GM12878 (cell line): Measurements from ENCODE around the gene CD300H. TPM values are rescaled to one million over a fixed set of nuclear protein-coding genes. Genes with fewer than 3 reads are reported as not detected.

Source experiments
- EGR1 ChIP-seq, 2 experiments: IDR thresholded peaks; 1 replicate in 1 of 2; 2 replicates in 1 of 2; pipeline ENCODE4 v1.6.1; 2011 to 2012; ENCODE audit warnings: low read depth in 2 of 2, low read length in 2 of 2, borderline replicate concordance in 1 of 2, mild to moderate bottlenecking in 1 of 2, moderate library complexity in 1 of 2
- ETV6 ChIP-seq, 2 experiments: fragments of 450-650 bp in 1 of 2; IDR thresholded peaks in 1 of 2; conservative IDR thresholded peaks in 1 of 2; 2 replicates each; pipeline ENCODE4 v1.6.1; 2014; ENCODE audit warnings: antibody characterized with exemption in 1 of 2, borderline replicate concordance in 1 of 2, low read depth in 1 of 2, mild to moderate bottlenecking in 1 of 2, moderate library complexity in 1 of 2
- FOS ChIP-seq: IDR thresholded peaks from 3 replicates; pipeline ENCODE4 v1.6.1; 2011; ENCODE audit warnings: borderline replicate concordance; ENCODE audit not compliant: insufficient read length; ENCODE audit errors: extremely low read depth
- HDAC2 ChIP-seq: fragments of 200-600 bp; sonication (generic); IDR thresholded peaks from 2 replicates; pipeline ENCODE4 v1.6.1; 2017
- MLLT1 ChIP-seq: fragments of 450-650 bp; IDR thresholded peaks from 2 replicates; pipeline ENCODE4 v1.6.1; 2016; ENCODE audit warnings: mild to moderate bottlenecking
- NFXL1 ChIP-seq: fragments of 450-650 bp; IDR thresholded peaks from 2 replicates; pipeline ENCODE4 v1.6.1; 2017; ENCODE audit warnings: antibody characterized with exemption, mild to moderate bottlenecking, borderline replicate concordance
- RCOR1 ChIP-seq: conservative IDR thresholded peaks from 2 replicates; pipeline ENCODE4 v1.6.1; 2012; ENCODE audit warnings: low read depth, low read length, improper control_type of control experiment
- SIN3A ChIP-seq: IDR thresholded peaks from 2 replicates; pipeline ENCODE4 v1.6.1; 2012; ENCODE audit warnings: low read depth, low read length, improper control_type of control experiment
- SMARCA5 ChIP-seq: fragments of 450-650 bp; IDR thresholded peaks from 2 replicates; pipeline ENCODE4 v1.6.1; 2017; ENCODE audit warnings: mild to moderate bottlenecking
- polyA plus RNA-seq, 11 experiments: library from polyadenylated mRNA; depleted of rRNA in 4 of 11; unstranded in 6 of 11; stranded (reverse) in 5 of 11; fragments of >200 nt; fragmentation: Nextera tagmentation in 4 of 11; fragmentation: Illumina TruSeq in 1 of 11; extraction: Ambion mirVana in 4 of 11; extraction: Trizol in 1 of 11; gene quantifications; 1 replicate in 1 of 11; 2 replicates in 10 of 11; pipeline versions ENCODE4 v1.2.1 to v1.2.3, GENCODE V29; 2011 to 2016; ENCODE audit warnings: inconsistent platforms in 2 of 11, missing spikeins in 2 of 11, low read depth in 1 of 11
- total RNA-seq, 4 experiments: library from RNA; depleted of rRNA in 3 of 4; stranded (reverse); fragments of >200 nt in 3 of 4; fragmentation: Illumina TruSeq in 1 of 4; extraction: Trizol in 1 of 4; gene quantifications; 2 replicates each; pipeline versions ENCODE4 v1.2.1 to v1.2.3, GENCODE V29; 2013 to 2021
- TF ChIP-seq, protein P1 (sequence below): fragments of 450-650 bp; IDR thresholded peaks from 2 replicates; pipeline ENCODE4 v1.6.1; 2018; ENCODE audit warnings: mild to moderate bottlenecking, low read depth, moderate library complexity; ENCODE audit not compliant: partially characterized antibody

The CD300H gene
- total and polyA plus RNA-seq, 10 of the 15 experiments (the other 5 are each of a cell fraction or from before 2014, with no cell fraction given) = not detected

DNA sequence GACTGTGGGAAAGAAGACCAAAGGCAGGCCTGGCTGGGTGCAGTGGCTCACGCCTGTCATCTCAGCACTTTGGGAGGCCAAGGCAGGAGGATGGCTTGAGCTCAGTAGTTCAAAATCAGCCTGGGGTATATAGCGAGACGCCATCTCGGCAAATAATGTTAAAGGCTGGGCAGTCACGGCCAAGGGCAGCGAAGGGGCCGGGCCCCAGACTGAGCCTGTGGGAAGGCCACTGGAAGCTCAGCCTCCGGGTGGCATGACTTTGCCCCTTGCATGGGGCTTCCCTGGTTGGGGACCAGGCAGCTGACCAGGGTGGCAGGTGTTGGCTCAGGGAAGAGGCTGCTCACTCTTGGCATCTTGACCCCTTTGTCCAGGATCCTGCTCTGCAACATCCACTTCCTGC, 38.7 kb upstream of the CD300H start (continued):
- TF ChIP-seq, protein P1, sequence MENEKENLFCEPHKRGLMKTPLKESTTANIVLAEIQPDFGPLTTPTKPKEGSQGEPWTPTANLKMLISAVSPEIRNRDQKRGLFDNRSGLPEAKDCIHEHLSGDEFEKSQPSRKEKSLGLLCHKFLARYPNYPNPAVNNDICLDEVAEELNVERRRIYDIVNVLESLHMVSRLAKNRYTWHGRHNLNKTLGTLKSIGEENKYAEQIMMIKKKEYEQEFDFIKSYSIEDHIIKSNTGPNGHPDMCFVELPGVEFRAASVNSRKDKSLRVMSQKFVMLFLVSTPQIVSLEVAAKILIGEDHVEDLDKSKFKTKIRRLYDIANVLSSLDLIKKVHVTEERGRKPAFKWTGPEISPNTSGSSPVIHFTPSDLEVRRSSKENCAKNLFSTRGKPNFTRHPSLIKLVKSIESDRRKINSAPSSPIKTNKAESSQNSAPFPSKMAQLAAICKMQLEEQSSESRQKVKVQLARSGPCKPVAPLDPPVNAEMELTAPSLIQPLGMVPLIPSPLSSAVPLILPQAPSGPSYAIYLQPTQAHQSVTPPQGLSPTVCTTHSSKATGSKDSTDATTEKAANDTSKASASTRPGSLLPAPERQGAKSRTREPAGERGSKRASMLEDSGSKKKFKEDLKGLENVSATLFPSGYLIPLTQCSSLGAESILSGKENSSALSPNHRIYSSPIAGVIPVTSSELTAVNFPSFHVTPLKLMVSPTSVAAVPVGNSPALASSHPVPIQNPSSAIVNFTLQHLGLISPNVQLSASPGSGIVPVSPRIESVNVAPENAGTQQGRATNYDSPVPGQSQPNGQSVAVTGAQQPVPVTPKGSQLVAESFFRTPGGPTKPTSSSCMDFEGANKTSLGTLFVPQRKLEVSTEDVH = no peak
- TF ChIP-seq ETV6 (conservative IDR thresholded peaks at IDR 0.05 in 1 of 2, IDR thresholded peaks at IDR 0.05 in 1 of 2; ENCODE audit: borderline replicate concordance in 1 of 2, low read depth in 1 of 2) (no peak), SMARCA5 (no peak), FOS (no peak), RCOR1 (no peak), MLLT1 (no peak), NFXL1 (no peak), HDAC2 (no peak), SIN3A (no peak), EGR1 (IDR thresholded peaks at IDR 0.05; ENCODE audit: borderline replicate concordance in 1 of 2, low read depth in 2 of 2, low read length in 2 of 2) (no peak)
